CD4-positive, alpha-beta T cell treated with Interleukin-17A for 1 hour (primary cell): Measurements from ENCODE around the gene RCVRN.
"Not testable (repeated sequence)": the region's sequence is repeated elsewhere in the genome, so short reads cannot be mapped to it uniquely, and the experiment has no call there.

Source experiments
- DNase-seq: peaks from one replicate; pipeline ENCODE4 v3.0.0-alpha.2; 2020

Gene RCVRN

GRCh38 chr17:9921216-9921615, 16.1 kb upstream of the RCVRN start:
- DNase-seq, result not testable (repeated sequence)

DNA sequence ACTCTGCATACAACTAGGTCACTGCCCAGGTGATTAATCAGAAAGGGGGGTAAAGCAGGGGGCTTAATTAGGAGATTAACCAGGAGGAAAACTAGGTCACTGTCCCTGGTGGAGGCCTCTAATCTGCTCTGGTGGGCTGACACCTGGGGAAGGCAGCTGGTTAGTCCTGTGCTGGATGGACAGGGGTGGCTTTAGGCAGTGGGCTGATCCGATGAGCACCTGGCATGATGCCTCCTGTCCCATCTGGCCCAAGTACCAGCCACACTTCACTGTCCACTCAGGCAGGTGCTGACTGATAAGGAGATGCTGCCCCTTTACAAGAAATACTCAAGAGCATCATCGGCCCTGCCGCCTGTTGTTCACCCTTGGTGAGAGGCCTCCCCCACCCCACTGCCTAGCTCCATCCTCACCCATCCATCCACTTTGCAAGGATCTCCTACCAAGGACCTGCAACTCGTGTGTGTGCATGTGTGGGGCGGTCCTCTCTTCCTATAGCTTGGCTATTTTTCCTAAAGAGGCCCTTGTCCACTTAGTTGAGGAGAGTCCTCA, 13.8 kb upstream of the RCVRN start:
- DNase-seq, result no peak

GRCh38 chr17:9918352-9918751, 13.3 kb upstream of the RCVRN start:
- no peak for DNase-seq

DNA sequence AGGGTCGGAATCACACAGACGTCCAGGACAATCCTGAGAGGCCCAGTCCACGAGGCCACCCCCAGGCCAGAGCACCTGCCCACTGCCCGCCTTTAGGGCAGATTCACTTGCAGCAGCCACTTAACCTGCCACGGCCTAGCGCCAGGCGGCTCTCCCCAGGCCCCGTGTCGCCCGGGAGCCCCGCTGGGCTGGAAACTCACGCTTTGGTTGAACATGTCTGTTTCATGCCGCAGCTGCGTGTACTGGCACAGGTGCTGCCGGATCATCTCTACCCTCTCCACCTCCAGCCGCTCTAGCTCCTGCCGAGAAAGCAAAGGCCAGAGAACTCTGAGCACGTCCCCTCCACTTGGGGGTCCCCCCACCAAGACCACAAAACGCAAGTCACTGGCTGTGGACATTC, 12.7 kb upstream of the RCVRN start:
- DNase-seq, result no peak

- no peak for DNase-seq
Measured at GRCh38 chr17:9917131-9917530, 12.1 kb upstream of the RCVRN start.

DNA sequence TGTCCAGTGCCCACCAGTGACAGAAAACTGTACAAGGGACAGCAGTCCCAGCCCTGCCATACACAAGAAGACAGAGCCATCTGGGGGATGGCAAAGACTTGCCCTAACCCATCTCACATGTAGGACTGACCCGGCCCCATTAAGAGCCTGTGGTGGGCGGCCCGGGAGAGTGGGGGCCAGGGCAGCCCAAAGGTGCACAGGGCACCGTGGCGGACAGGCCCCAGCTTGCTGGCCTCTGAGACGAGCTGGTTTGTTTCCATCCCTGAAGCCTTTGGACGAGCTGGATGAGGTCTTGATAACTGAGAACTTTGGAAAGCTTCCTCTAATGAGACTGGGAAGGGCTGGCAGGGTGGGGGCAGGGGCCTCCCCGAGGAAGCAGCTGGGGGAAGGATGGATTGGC, 11.0 kb upstream of the RCVRN start:
- DNase-seq, result no peak

GRCh38 chr17:9913476-9913875, 8.4 kb upstream of the RCVRN start:
- DNase-seq, result no peak

DNA sequence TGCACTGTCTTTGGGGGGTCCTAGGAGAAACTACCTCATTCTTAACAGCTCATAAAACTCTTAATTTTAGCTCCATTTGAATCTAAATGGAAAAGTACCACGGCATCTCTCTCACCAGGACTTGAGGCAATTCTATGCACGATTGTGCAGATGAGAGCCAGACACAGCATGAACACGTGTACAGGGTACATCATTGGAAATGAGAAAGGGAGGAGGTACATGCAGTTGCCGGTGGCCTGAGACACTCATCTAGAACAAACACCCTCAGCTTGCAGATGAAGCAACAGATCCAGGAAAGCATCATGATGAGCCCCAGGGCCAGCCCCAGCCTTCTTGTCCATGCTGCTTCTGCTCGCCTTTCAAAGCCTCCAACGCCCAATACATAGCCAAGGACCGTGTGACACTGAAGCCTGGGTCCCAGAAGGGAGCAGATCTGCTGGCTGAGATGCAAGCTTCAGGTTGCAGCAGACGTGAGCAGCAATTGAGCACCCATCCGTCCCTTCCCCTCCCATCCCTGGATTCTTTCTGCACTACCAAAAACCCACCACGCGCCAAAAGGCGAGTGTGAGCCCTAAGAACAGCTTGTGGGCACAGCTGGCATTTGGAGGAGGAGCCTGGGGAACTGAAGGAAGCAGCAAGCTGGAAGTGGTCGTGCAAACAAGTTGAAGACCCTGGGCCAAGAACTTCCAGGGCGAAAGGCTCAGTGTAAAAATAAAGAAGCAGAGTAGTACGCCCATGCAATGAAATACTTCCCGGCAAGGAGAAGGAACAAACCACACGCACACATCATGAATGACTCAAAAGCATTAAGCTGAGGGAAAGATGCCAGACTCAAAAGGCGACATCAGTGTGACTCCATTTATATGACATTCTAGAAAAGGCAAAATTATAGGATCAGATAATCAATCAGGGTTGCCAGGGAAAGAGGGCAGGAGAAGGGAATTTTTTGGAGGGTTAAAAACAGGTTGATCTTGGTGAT, 7.3 kb upstream of the RCVRN start:
- DNase-seq, result no peak

DNA sequence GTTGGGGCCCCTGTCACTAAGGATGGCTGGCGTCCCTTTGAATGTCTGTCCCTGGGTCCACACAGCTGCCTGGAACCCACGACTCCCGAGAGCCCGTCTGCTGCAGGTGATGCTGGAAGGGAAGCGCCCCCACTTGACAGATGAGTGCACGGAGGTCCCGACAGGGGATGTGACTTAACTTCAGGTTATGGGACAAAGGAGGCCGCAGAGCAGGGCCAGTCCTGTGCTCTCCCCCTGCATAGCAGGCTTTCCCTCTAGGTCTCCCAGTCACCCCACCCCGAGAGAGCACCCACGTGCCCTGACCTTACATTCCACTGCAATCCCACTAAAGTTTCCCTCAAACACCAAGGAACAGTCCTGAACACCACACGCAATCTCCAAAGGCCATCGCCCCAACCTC, 6.0 kb upstream of the RCVRN start:
- DNase-seq, result no peak

GRCh38 chr17:9908649-9909042, 3.6 kb upstream of the RCVRN start:
- DNase-seq, result no peak

DNA sequence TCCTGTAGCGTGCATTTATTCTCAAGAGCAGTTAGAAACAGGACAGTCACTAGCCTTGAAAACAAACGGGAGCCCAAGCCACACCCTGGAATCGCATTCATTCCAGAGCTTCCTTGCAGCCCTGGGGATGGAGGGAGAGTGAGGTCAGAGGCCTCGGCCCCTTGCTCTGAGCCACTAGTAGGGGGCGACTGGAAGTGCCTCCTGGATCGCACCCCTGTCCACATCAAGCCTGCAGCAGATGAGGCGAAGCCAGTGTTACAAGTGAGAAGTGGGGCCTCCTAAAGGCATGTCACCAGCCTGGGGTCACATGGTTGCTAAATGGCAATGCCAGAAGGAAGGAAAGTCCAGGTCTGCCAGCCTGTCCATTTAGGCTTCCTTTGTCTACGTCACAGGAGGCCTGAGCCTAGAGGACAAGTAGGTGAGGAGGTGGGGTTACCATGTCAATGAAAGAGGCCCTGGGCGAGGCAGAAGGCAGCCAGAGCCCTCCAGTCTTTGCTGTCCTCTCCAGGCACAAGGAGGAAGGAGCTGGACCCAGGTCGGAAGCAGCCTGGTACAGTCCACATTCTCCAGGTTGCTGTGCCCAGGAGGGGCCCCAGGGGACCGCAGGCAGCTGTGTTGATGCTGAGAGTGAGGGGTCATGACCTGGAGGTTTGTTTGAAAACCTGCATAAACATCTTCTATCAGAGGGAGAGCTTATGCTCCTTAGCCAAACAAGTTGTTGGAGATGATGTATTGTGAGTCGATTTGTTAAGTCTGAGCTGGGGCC, 3.0 kb upstream of the RCVRN start:
- no peak for DNase-seq

- no peak for DNase-seq
Measured at GRCh38 chr17:9907131-9907530, 2.1 kb upstream of the RCVRN start.

- no peak for DNase-seq
Measured at GRCh38 chr17:9906616-9907015, 1.5 kb upstream of the RCVRN start.

- peak; percentile 2 for DNase-seq
Measured at GRCh38 chr17:9905902-9906301, 831 bp upstream of the RCVRN start.

- DNase-seq, result no peak
Measured at GRCh38 chr17:9904277-9905077, 594 bp downstream of the RCVRN start.

- no peak for DNase-seq
Measured at GRCh38 chr17:9902120-9902519, 3.0 kb downstream of the RCVRN start.

GRCh38 chr17:9900784-9901183, 4.3 kb downstream of the RCVRN start:
- no peak for DNase-seq

- no peak for DNase-seq
Measured at GRCh38 chr17:9900044-9900594, 5.0 kb downstream of the RCVRN start.

DNA sequence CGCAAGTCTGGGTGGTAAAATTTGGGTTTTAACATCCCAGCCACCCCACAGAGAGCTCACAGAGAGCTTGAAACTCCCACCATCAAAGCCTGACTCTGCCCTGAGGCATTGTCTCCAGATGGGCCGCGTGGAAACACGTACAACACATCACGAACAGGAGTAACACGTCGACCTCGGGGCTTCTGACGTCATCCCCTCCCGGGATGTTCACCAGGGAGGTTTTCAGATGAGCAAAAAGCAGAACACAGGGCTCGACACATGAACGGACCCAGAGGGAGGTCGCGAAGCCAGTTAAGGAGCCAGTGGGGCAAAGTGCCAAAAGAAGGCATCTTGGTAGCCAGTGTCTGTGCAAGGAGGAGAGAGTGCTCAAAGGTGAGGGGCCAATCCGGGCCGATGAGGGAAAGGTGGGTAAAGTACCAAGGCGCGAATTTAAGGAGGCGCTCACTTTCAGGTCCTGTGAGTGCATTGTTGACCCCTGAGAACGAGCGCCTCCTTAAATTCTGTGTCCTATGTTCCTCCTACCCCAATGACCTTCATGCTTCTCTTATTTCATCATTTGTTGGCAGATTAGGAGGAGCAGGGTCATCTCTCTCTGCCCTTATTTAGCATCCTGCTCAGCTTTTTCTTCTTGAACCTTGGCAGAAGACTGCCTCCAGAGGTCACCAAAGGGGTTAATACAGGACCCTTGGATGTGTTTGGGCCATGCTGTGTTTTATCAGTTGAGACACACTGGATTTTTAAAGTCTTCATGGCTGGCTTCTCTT, 5.6 kb downstream of the RCVRN start:
- no peak for DNase-seq

DNA sequence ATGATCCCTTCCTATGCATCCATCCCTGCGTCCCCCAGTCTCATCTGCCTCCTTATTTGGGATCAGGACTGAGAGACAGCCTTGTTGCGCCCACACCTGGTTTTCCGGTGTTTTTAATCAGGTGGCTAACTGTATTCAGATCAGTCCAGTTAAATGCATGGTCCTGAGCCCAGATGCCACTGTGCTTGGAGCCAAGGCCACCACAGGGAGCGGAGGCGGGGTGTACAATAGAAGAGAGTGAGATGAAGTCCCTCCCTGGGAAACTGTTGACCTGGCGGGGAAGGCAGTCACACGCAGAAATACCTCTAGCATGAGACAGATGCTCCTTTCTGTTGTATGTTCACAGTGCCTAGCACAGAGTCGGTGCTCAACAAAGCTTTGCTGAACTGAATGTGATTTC, 6.3 kb downstream of the RCVRN start:
- no peak for DNase-seq

GRCh38 chr17:9897372-9897968, 7.6 kb downstream of the RCVRN start:
- no peak for DNase-seq
